ENCODE results near the gene TANGO2. TPM values are rescaled to one million over a fixed set of nuclear protein-coding genes. Genes with fewer than 3 reads are reported as not detected.
A peak's percentile ranks its signal among the peaks of the same experiment; 100 is the strongest.

Gene TANGO2
- total RNA-seq, 2 experiments from 2014 or later, result 15.7 to 18.3 TPM

GRCh38 chr22:20092477-20092854 lies 71.6 kb downstream of the TANGO2 start:
- intact Hi-C loops (cut with micrococcal nuclease), result no loop called here
- ChIA-PET CTCF (interaction anchor here (2.5 kb wide), 1 partner anchor 19 kb away, joined by 11 read pairs; no protein-coding TSS in a partner anchor), POLR2A (interaction anchor here (1.6 to 2.0 kb wide), 4 partner anchors 9 to 27 kb away, joined by 4 to 6 read pairs (median 6); no protein-coding TSS in a partner anchor)
- DNase-seq (peak; percentile 33), ATAC-seq (peak; percentile 54)
- peak overlapping the region; percentile 32 for H3K4me3 Mint-ChIP-seq
- H3K36me3 Mint-ChIP-seq (ENCODE audit: low read depth), result peaks cover 90% of the 10 kb centered on the region
- peak overlapping the region; percentile 72 for H3K27ac Mint-ChIP-seq
- no peaks in the 10 kb centered on the region for H3K27me3 Mint-ChIP-seq
- peaks cover 8% of the 10 kb centered on the region for H3K9me3 Mint-ChIP-seq
- H3K4me1 Mint-ChIP-seq (ENCODE audit: low read depth), result peaks cover 81% of the 10 kb centered on the region
- TF ChIP-seq, protein P1, sequence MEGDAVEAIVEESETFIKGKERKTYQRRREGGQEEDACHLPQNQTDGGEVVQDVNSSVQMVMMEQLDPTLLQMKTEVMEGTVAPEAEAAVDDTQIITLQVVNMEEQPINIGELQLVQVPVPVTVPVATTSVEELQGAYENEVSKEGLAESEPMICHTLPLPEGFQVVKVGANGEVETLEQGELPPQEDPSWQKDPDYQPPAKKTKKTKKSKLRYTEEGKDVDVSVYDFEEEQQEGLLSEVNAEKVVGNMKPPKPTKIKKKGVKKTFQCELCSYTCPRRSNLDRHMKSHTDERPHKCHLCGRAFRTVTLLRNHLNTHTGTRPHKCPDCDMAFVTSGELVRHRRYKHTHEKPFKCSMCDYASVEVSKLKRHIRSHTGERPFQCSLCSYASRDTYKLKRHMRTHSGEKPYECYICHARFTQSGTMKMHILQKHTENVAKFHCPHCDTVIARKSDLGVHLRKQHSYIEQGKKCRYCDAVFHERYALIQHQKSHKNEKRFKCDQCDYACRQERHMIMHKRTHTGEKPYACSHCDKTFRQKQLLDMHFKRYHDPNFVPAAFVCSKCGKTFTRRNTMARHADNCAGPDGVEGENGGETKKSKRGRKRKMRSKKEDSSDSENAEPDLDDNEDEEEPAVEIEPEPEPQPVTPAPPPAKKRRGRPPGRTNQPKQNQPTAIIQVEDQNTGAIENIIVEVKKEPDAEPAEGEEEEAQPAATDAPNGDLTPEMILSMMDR (IDR thresholded peaks at IDR 0.05), result no peak

- ChIA-PET CTCF (interaction anchor here (1.5 to 2.0 kb wide), 2 partner anchors 11 to 17 kb away, joined by 6 to 10 read pairs; no protein-coding TSS in a partner anchor), POLR2A (interaction anchor here (0.7 to 1.8 kb wide), 6 partner anchors 14 to 34 kb away, joined by 3 to 5 read pairs (median 4); partner anchors contain the start of genes DGCR8 and RANBP1)
- TF ChIP-seq, protein P1 (IDR thresholded peaks at IDR 0.05), result no peak
- Mint-ChIP-seq H3K27me3 (no peaks in the 10 kb centered on the region), H3K9me3 (peaks cover 8% of the 10 kb centered on the region), H3K36me3 (ENCODE audit: low read depth) (peaks cover 92% of the 10 kb centered on the region), H3K4me3 (no peak overlapping the region), H3K27ac (peak overlapping the region; percentile 34), H3K4me1 (ENCODE audit: low read depth) (peaks cover 83% of the 10 kb centered on the region)
- DNase-seq, result no peak
- no peak for ATAC-seq
- intact Hi-C loops (cut with micrococcal nuclease), result no loop called here
Measured at GRCh38 chr22:20093418-20094196, 72.7 kb downstream of the TANGO2 start.

GRCh38 chr22:20094197-20094807 lies 73.4 kb downstream of the TANGO2 start:
- Mint-ChIP-seq H3K27me3 (no peaks in the 10 kb centered on the region), H3K9me3 (peaks cover 8% of the 10 kb centered on the region), H3K27ac (peak overlapping the region; percentile 34), H3K4me3 (no peak overlapping the region), H3K4me1 (ENCODE audit: low read depth) (peaks cover 84% of the 10 kb centered on the region), H3K36me3 (ENCODE audit: low read depth) (peaks cover 97% of the 10 kb centered on the region)
- POLR2A ChIA-PET, result interaction anchor here (0.6 to 1.8 kb wide), 7 partner anchors 13 to 33 kb away, joined by 3 to 5 read pairs (median 4); partner anchors contain the start of genes DGCR8 and RANBP1
- DNase-seq, result no peak
- TF ChIP-seq, protein P1 (IDR thresholded peaks at IDR 0.05), result no peak
- CTCF ChIA-PET, result interaction anchor here (1.5 to 2.0 kb wide), 2 partner anchors 12 to 16 kb away, joined by 6 to 10 read pairs; no protein-coding TSS in a partner anchor
- intact Hi-C loops (cut with micrococcal nuclease), result no loop called here
- ATAC-seq, result no peak

- H3K4me1 Mint-ChIP-seq (ENCODE audit: low read depth), result peaks cover 86% of the 10 kb centered on the region
- intact Hi-C loops (cut with micrococcal nuclease), result no loop called here
- H3K9me3 Mint-ChIP-seq, result peaks cover 8% of the 10 kb centered on the region
- CTCF ChIA-PET, result interaction anchor here (1.2 to 2.4 kb wide), 4 partner anchors 9 to 82 kb away, joined by 3 to 10 read pairs (median 5); no protein-coding TSS in a partner anchor
- ATAC-seq (peak; percentile 12), DNase-seq (peak; percentile 74)
- peaks cover 96% of the 10 kb centered on the region for H3K36me3 Mint-ChIP-seq (ENCODE audit: low read depth)
- TF ChIP-seq, protein P1 (IDR thresholded peaks at IDR 0.05), result no peak
- POLR2A ChIA-PET, result interaction anchor here (0.8 to 1.2 kb wide), 6 partner anchors 9 to 28 kb away, joined by 3 to 6 read pairs (median 3); no protein-coding TSS in a partner anchor
- no peak overlapping the region for H3K4me3 Mint-ChIP-seq
- peak overlapping the region; percentile 75 for H3K27ac Mint-ChIP-seq
- H3K27me3 Mint-ChIP-seq, result no peaks in the 10 kb centered on the region
Measured at GRCh38 chr22:20095521-20095920, 74.6 kb downstream of the TANGO2 start.

Data from activated CD8-positive, alpha-beta T cell treated with anti-CD3 and anti-CD28 coated beads for 36 hours (primary cell).